CD4-positive, alpha-beta T cell treated with Interleukin-12 subunit alpha and Interleukin-12 subunit beta, for 1 hour (primary cell): ENCODE measurements around the gene VGLL4.

Experiments used
- DNase-seq: peaks from one replicate; pipeline ENCODE4 v3.0.0-alpha.2; 2020

Gene VGLL4

GRCh38 chr3:11546657-11547302 is 96.9 kb downstream of the VGLL4 start:
- no peak for DNase-seq

GRCh38 chr3:11545186-11545851 is 98.4 kb downstream of the VGLL4 start:
- no peak for DNase-seq

- DNase-seq = no peak
These were observed 99.1 kb downstream of the VGLL4 start for GRCh38 chr3:11544412-11545181.

- DNase-seq = no peak
These were observed 99.7 kb downstream of the VGLL4 start for GRCh38 chr3:11543948-11544387.

- no peak for DNase-seq
These were observed 100.4 kb downstream of the VGLL4 start for GRCh38 chr3:11543141-11543947.

GRCh38 chr3:11542551-11542950 is 101.2 kb downstream of the VGLL4 start:
- DNase-seq = no peak

GRCh38 chr3:11541321-11542303 is 102.1 kb downstream of the VGLL4 start:
- DNase-seq = no peak

- DNase-seq = no peak
These were observed 104.0 kb downstream of the VGLL4 start for GRCh38 chr3:11539677-11540076.

- DNase-seq = no peak
These were observed 104.5 kb downstream of the VGLL4 start for GRCh38 chr3:11539218-11539617.

- no peak for DNase-seq
These were observed 105.1 kb downstream of the VGLL4 start for GRCh38 chr3:11538581-11538980.

- no peak for DNase-seq
These were observed 106.6 kb downstream of the VGLL4 start for GRCh38 chr3:11536936-11537612.

- DNase-seq = no peak
These were observed 107.4 kb downstream of the VGLL4 start for GRCh38 chr3:11536132-11536935.

- no peak for DNase-seq
These were observed 108.3 kb downstream of the VGLL4 start for GRCh38 chr3:11535243-11535960.

GRCh38 chr3:11534793-11535101 is 109.0 kb downstream of the VGLL4 start:
- no peak for DNase-seq

- DNase-seq = no peak
These were observed 109.5 kb downstream of the VGLL4 start for GRCh38 chr3:11534011-11534792.

- no peak for DNase-seq
These were observed 110.8 kb downstream of the VGLL4 start for GRCh38 chr3:11532931-11533391.

GRCh38 chr3:11530153-11530721 is 113.5 kb downstream of the VGLL4 start:
- no peak for DNase-seq

- DNase-seq = no peak
These were observed 114.4 kb downstream of the VGLL4 start for GRCh38 chr3:11529281-11529680.
